Measurements from ENCODE around the gene LYPLAL1.

DNA sequence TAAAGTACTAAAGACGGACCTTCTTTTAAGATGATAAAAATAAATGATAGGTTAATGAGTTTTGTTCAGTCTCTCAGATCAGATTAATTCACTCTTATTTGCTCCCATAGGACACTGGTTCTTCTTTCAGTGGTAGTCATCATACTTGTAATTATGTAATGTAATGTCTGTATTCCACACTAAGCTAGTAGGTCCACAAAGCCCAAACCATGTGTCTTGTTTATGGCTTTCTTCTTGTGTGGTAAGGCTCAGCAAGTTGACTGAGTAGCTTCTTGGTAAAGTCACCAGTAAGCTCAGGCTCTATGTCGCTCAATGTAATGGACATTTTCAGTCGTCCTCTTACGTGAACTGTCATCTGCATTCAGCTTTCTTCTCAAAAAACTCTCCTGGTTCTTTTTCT lies 2.5 kb downstream of the LYPLAL1 start:
- TF ChIP-seq, protein P1, sequence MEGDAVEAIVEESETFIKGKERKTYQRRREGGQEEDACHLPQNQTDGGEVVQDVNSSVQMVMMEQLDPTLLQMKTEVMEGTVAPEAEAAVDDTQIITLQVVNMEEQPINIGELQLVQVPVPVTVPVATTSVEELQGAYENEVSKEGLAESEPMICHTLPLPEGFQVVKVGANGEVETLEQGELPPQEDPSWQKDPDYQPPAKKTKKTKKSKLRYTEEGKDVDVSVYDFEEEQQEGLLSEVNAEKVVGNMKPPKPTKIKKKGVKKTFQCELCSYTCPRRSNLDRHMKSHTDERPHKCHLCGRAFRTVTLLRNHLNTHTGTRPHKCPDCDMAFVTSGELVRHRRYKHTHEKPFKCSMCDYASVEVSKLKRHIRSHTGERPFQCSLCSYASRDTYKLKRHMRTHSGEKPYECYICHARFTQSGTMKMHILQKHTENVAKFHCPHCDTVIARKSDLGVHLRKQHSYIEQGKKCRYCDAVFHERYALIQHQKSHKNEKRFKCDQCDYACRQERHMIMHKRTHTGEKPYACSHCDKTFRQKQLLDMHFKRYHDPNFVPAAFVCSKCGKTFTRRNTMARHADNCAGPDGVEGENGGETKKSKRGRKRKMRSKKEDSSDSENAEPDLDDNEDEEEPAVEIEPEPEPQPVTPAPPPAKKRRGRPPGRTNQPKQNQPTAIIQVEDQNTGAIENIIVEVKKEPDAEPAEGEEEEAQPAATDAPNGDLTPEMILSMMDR (IDR thresholded peaks at IDR 0.05; ENCODE audit: low read depth, low read length, poor library complexity, severe bottlenecking), result no peak
- no peak for TF ChIP-seq EZH2phosphoT487 (IDR thresholded peaks at IDR 0.05; ENCODE audit: borderline replicate concordance, low read length)
